RWPE1 (cell line): Measurements from ENCODE around the gene PRMT3.

ENCODE experiments used
- CTCF ChIA-PET: fragments of 350-600 bp; sonication (Branson Sonifier 250); formaldehyde crosslinking; extraction: SDS; loops from one replicate; lab custom pipeline; 2021; lab: Yijun Ruan, JAX
- POLR2A ChIA-PET: fragments of 400-600 bp; formaldehyde crosslinking; extraction: SDS; loops from one replicate; lab custom pipeline; 2020; ENCODE audit warnings: antibody characterized with exemption; ENCODE audit not compliant: low non-redundant PET; lab: Yijun Ruan, JAX
- DNase-seq: peaks from one replicate; pipeline ENCODE4 v3.0.0; 2012; ENCODE audit warnings: low spot score
- H3K27ac ChIP-seq: fragments of 450-650 bp; 2 replicates; pipeline ENCODE4 v1.5.1; 2017
- TF ChIP-seq, protein P1 (sequence below): fragments of 450-650 bp; conservative IDR thresholded peaks from 2 replicates; pipeline ENCODE4 v1.5.1; 2017; ENCODE audit warnings: low read depth, mild to moderate bottlenecking

PRMT3 gene

DNA sequence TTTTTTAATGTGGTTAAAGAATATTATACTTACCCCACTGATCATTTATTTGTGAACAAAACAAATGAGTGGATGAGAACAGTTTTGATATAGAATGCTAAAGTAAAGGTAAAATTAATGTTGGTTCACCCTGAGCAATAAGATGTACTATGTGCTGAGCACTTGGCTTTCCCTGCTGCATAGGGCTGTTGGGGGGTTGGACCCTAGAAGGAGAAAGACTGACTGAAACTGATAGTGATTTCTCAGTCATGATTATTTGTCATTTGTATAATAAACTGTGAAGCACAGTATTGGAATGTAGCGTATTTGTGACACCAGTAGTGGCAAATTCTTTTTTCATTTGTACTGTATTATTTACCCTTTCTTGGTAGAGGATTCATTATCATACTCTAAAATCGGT, 63.3 kb downstream of the PRMT3 start:
- TF ChIP-seq, protein P1, sequence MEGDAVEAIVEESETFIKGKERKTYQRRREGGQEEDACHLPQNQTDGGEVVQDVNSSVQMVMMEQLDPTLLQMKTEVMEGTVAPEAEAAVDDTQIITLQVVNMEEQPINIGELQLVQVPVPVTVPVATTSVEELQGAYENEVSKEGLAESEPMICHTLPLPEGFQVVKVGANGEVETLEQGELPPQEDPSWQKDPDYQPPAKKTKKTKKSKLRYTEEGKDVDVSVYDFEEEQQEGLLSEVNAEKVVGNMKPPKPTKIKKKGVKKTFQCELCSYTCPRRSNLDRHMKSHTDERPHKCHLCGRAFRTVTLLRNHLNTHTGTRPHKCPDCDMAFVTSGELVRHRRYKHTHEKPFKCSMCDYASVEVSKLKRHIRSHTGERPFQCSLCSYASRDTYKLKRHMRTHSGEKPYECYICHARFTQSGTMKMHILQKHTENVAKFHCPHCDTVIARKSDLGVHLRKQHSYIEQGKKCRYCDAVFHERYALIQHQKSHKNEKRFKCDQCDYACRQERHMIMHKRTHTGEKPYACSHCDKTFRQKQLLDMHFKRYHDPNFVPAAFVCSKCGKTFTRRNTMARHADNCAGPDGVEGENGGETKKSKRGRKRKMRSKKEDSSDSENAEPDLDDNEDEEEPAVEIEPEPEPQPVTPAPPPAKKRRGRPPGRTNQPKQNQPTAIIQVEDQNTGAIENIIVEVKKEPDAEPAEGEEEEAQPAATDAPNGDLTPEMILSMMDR, result no peak
- no peak overlapping the region for H3K27ac ChIP-seq
- POLR2A ChIA-PET, result no interaction called here
- CTCF ChIA-PET, result interaction anchor here (0.6 kb wide), 1 partner anchor 159 kb away, joined by 3 read pairs; no protein-coding TSS in a partner anchor
- DNase-seq, result no peak

DNA sequence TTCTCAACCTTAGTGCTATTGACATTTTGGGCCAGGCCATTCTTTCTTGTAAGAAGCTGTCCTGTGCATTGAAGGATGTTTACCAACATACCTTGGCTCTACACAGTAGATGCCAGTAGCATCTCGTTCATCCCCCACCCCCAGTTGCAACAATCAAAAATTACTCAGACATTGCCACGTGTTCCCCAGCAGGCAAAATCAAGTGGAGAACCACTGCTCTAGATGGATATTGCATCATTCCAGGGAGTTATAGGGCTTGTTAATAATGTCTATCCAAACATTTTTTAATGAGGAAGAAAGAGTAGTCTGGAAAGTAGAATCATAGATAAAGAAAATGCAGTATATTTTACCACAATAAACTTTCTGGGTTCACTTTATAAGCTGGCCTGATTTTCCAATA, 64.1 kb downstream of the PRMT3 start:
- no peak overlapping the region for H3K27ac ChIP-seq
- DNase-seq, result peak; percentile 38
- POLR2A ChIA-PET, result no interaction called here
- CTCF ChIA-PET, result no interaction called here
- TF ChIP-seq, protein P1, result no peak

DNA sequence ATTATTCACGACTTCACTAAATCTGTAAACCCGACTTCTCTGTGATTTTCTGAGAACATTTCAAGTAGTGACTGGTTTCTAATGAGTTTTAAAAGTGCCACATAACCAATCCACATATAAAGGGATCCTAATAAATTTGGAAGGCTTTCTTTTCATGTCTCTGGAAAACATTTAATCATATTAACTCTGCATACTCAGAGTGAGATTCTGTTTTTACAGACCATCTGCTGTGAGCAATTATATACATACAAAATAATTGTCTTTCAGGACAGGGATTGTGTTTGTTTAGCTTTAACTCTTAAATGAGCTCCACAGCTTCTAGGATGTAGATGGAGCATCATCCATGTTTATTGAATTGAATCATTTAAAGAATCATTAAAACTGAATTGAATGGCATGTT, 65.1 kb downstream of the PRMT3 start:
- ChIA-PET POLR2A (no interaction called here), CTCF (no interaction called here)
- DNase-seq, result no peak
- TF ChIP-seq, protein P1, result no peak
- no peak overlapping the region for H3K27ac ChIP-seq

DNA sequence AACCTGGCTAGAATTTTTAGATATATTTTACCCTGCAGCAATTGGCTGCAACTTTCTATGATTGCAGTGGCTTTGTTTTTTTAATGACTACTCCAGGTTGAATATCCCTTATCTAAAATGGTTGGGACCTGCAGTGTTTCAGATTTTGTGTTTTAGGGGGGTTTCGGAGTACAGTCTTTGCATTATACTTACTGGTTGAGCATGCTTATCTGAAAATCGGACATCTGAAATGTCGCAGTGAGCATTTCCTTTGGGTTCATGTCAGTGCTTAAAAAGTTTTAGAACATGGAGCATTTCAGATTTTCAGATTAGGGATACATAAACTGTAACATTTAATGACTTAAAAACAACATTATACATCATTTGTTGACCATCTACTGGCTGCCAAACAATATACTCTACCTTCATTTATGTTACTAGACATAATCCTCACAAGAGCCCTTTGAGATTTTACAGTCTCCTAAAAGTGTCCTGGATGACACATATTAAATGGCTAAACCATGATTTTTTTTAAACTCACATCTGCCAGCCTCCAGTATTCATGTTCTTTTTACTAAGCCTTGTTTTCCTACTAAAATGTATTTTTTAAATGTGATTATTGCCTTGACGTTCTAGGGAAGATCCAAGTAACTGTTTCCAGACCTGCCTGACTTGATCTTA, 66.3 kb downstream of the PRMT3 start:
- CTCF ChIA-PET, result interaction anchor here (0.6 kb wide), 1 partner anchor 44 kb away, joined by 3 read pairs; no protein-coding TSS in a partner anchor

DNA sequence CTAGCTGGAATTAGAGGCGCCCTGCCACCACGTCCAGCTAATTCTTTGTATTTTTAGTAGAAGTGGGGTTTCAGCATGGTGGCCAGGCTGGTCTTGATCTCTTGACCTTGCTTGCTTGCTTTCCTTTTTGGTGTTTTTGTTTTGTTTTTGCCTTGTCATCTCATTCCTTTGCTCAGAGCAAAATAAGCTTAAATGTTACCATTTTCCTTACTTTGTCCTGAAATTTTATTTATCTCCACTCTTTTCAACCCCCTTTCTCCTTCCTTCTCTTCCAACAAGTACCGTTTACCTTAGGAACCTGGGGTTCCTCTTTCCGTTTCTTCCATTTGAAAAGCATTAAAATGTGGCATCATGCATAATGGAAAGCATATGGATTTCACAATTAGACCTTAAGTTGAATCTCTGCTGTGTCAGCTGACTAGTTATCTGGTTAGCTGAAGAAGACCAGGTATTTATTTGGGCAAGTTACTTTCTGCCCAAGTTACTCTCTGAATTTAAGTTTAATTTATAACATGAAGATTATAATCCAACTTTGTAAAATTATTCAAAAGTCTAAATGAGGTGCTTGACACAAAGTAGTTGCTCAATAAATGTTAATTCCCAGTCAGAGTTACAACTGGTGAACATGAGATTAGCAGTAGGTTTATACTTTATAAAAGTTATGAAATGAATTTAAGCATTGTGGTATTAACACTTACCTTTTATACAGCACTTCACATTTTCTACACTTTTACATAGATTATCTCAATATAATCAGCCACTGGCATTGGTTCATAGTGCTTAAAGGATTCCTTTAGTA, 69.7 kb downstream of the PRMT3 start:
- ChIA-PET CTCF (no interaction called here), POLR2A (no interaction called here)
- TF ChIP-seq, protein P1, result no peak
- DNase-seq, result no peak
- H3K27ac ChIP-seq, result no peak overlapping the region

More for the DNA sequence above, 66.3 kb downstream of the PRMT3 start:
- POLR2A ChIA-PET, result no interaction called here
- no peak for DNase-seq
- no peak overlapping the region for H3K27ac ChIP-seq
- TF ChIP-seq, protein P1, result no peak

DNA sequence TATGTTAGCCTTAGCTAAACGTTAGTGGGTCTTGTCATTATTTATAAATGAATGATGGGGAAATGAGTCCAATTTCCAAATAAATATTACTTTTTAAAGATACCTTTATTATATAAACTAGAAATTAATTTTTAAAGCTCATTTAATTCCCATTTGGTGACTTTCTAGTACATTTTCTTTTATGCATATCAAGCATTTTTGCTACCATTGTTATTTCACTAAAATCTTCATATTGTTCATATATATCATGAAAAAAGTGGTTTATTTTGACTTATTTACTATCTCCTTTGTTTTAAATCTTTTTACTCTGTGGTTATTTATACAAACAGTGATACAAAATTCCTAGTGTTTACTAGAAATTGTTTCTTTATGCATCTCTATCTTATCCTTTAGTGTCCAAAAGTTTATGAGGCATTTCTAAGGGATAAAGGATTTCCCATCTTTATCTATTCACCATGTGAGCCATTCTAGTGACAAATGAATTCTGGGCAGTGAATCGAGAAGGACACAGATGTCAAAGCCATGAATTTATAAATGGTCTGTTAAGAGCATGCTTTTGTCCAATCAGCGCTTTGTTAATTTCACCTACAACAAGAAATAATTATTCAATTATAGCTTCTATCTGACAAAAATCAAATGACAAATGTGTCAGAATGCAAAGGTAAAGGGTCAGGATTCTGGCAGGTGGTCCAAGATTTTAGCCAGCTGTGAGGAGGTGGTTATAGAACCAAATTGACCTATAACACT, 70.6 kb downstream of the PRMT3 start:
- TF ChIP-seq, protein P1, result no peak
- POLR2A ChIA-PET, result interaction anchor here (0.6 kb wide), 1 partner anchor 24 kb away, joined by 3 read pairs; no protein-coding TSS in a partner anchor
- no peak overlapping the region for H3K27ac ChIP-seq
- CTCF ChIA-PET, result no interaction called here
- DNase-seq, result no peak
